Measurements from ENCODE around the gene SEC23A. TPM values are rescaled to one million over a fixed set of nuclear protein-coding genes. Genes with fewer than 3 reads are reported as not detected.

SEC23A gene
- total and polyA plus RNA-seq, 2 of the 13 experiments (the other 11 are each of a cell fraction or from before 2014, with no cell fraction given), result 403 to 887 TPM

DNA sequence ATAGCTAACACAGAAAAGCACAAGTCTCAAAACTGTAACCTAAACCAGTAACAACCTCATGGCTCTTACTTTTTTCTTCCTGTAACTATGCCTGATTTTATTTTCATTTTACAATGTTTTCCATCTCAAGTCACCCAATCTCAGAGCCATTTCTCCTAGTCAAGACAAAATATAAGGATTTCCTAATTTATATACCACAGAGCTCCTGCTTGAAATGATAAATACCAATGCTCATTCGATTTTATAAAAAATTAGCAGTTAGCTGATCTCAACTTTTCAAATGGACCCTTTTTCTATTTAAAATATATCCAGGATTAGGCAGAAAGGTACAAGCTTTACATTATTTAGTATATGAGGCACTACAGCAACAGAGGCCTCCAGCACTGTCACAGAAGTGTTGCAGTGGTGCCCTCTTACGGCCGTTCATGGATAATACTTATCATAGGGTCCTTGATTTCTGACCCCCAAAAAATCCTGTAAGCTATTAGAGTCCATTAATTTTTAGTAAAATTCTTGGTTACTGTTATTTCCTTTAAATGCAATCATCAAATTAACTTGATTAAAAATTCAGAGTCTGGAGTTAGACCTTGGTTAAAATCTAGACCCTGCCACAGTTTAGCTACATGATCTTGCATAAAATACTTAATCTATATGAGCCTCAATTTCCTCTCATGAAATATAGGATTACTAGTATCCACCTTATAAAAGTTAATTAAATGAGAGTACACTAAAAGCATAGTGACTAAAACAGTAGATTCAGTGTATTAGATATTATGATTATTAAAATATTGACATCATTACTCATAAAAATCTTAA is 68.3 kb downstream of the SEC23A start (continued):
- TF ChIP-seq, protein P1, sequence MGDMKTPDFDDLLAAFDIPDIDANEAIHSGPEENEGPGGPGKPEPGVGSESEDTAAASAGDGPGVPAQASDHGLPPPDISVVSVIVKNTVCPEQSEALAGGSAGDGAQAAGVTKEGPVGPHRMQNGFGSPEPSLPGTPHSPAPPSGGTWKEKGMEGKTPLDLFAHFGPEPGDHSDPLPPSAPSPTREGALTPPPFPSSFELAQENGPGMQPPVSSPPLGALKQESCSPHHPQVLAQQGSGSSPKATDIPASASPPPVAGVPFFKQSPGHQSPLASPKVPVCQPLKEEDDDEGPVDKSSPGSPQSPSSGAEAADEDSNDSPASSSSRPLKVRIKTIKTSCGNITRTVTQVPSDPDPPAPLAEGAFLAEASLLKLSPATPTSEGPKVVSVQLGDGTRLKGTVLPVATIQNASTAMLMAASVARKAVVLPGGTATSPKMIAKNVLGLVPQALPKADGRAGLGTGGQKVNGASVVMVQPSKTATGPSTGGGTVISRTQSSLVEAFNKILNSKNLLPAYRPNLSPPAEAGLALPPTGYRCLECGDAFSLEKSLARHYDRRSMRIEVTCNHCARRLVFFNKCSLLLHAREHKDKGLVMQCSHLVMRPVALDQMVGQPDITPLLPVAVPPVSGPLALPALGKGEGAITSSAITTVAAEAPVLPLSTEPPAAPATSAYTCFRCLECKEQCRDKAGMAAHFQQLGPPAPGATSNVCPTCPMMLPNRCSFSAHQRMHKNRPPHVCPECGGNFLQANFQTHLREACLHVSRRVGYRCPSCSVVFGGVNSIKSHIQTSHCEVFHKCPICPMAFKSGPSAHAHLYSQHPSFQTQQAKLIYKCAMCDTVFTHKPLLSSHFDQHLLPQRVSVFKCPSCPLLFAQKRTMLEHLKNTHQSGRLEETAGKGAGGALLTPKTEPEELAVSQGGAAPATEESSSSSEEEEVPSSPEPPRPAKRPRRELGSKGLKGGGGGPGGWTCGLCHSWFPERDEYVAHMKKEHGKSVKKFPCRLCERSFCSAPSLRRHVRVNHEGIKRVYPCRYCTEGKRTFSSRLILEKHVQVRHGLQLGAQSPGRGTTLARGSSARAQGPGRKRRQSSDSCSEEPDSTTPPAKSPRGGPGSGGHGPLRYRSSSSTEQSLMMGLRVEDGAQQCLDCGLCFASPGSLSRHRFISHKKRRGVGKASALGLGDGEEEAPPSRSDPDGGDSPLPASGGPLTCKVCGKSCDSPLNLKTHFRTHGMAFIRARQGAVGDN (CRISPR knock-in tag; IDR thresholded peaks at IDR 0.05), result no peak
- 0 out of 2 replicates have a peak, but pooled peaks have one; percentile 32 for TF ChIP-seq TP53 (CRISPR knock-in tag; conservative IDR thresholded peaks at IDR 0.05)
- TF ChIP-seq RAD21 (CRISPR knock-in tag; IDR thresholded peaks at IDR 0.05), result peak; percentile 66; the same call in 1 of the 2 replicates
- no peak for TF ChIP-seq KDM3A (CRISPR knock-in tag; IDR thresholded peaks at IDR 0.05; ENCODE audit: low read depth)
- no peak for TF ChIP-seq ZNF644 (CRISPR knock-in tag; IDR thresholded peaks at IDR 0.05; ENCODE audit: low read depth)
- no peak for TF ChIP-seq BCLAF1 (IDR thresholded peaks at IDR 0.05)
- TF ChIP-seq, protein P2, sequence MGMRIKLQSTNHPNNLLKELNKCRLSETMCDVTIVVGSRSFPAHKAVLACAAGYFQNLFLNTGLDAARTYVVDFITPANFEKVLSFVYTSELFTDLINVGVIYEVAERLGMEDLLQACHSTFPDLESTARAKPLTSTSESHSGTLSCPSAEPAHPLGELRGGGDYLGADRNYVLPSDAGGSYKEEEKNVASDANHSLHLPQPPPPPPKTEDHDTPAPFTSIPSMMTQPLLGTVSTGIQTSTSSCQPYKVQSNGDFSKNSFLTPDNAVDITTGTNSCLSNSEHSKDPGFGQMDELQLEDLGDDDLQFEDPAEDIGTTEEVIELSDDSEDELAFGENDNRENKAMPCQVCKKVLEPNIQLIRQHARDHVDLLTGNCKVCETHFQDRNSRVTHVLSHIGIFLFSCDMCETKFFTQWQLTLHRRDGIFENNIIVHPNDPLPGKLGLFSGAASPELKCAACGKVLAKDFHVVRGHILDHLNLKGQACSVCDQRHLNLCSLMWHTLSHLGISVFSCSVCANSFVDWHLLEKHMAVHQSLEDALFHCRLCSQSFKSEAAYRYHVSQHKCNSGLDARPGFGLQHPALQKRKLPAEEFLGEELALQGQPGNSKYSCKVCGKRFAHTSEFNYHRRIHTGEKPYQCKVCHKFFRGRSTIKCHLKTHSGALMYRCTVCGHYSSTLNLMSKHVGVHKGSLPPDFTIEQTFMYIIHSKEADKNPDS (CRISPR knock-in tag; IDR thresholded peaks at IDR 0.05), result no peak
- TF ChIP-seq SRSF1 (optimal IDR thresholded peaks at IDR 0.05; ENCODE audit: low read depth, low read length), result no peak
- TF ChIP-seq ZNF775 (CRISPR knock-in tag; IDR thresholded peaks at IDR 0.05; ENCODE audit: borderline replicate concordance), result no peak
- no peak; the same call in 1 of the 2 replicates for TF ChIP-seq RORA (CRISPR knock-in tag; IDR thresholded peaks at IDR 0.05)
- TF ChIP-seq ARID5B (CRISPR knock-in tag; IDR thresholded peaks at IDR 0.05), result no peak
- no peak for TF ChIP-seq ZNF24 (IDR thresholded peaks at IDR 0.05)
- TF ChIP-seq, protein P3, sequence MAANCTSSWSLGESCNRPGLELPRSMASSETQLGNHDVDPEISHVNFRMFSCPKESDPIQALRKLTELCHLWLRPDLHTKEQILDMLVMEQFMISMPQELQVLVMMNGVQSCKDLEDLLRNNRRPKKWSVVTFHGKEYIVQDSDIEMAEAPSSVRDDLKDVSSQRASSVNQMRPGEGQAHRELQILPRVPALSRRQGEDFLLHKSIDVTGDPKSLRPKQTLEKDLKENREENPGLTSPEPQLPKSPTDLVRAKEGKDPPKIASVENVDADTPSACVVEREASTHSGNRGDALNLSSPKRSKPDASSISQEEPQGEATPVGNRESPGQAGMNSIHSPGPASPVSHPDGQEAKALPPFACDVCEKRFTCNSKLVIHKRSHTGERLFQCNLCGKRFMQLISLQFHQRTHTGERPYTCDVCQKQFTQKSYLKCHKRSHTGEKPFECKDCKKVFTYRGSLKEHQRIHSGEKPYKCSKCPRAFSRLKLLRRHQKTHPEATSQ (CRISPR knock-in tag; IDR thresholded peaks at IDR 0.05; ENCODE audit: borderline replicate concordance), result no peak
- 0 out of 2 replicates have a peak, but pooled peaks have one; percentile 26 for TF ChIP-seq MTF1 (CRISPR knock-in tag; IDR thresholded peaks at IDR 0.05)
